OCI-LY1 (cell line): ENCODE results near the gene MEP1A.
"Not testable (repeated sequence)": the region's sequence is repeated elsewhere in the genome, so short reads cannot be mapped to it uniquely, and the experiment has no call there.

Experiments used
- H2AFZ ChIP-seq: fragments of 200-600 bp; sonication (generic), shearing (Covaris generic); 2 replicates; pipeline ENCODE4 v1.6.0; 2014; ENCODE audit warnings: antibody characterized with exemption, mild to moderate bottlenecking, low read length
- H3F3A ChIP-seq: fragments of 200-600 bp; sonication (generic), shearing (Covaris generic); 2 replicates; pipeline ENCODE4 v1.6.0; 2014; ENCODE audit warnings: mild to moderate bottlenecking, antibody characterized with exemption, low read length, moderate library complexity; ENCODE audit not compliant: insufficient read depth
- H3K27ac ChIP-seq: fragments of 200-600 bp; sonication (generic); 2 replicates; pipeline ENCODE4 v1.5.1; 2014; ENCODE audit warnings: low read length, mixed run types, mild to moderate bottlenecking, low read depth; ENCODE audit not compliant: poor library complexity, severe bottlenecking
- H3K27me3 ChIP-seq: fragments of 200-600 bp; sonication (generic); 2 replicates; pipeline ENCODE4 v1.6.0; 2014; ENCODE audit warnings: antibody characterized with exemption, mild to moderate bottlenecking, low read length, moderate library complexity; ENCODE audit not compliant: insufficient read depth
- H3K36me3 ChIP-seq: fragments of 200-600 bp; sonication (generic); 2 replicates; pipeline ENCODE4 v1.6.1; 2014; ENCODE audit warnings: mild to moderate bottlenecking, antibody characterized with exemption, low read length, moderate library complexity, mixed read lengths; ENCODE audit not compliant: insufficient read depth
- H3K4me1 ChIP-seq: fragments of 200-600 bp; sonication (generic); 2 replicates; pipeline ENCODE4 v1.5.1; 2014; ENCODE audit warnings: mild to moderate bottlenecking, low read length, moderate library complexity; ENCODE audit not compliant: insufficient read depth, severe bottlenecking
- H3K4me2 ChIP-seq: fragments of 200-600 bp; sonication (generic), shearing (Covaris generic); 2 replicates; pipeline ENCODE4 v1.6.1; 2014; ENCODE audit warnings: low read length
- H3K4me3 ChIP-seq: fragments of 200-600 bp; sonication (generic); 2 replicates; pipeline ENCODE4 v1.5.1; 2014; ENCODE audit warnings: low read length, low read depth, mild to moderate bottlenecking, mixed read lengths; ENCODE audit not compliant: poor library complexity, severe bottlenecking
- H3K79me2 ChIP-seq: fragments of 200-600 bp; shearing (Covaris generic); 2 replicates; pipeline ENCODE4 v1.6.1; 2016; ENCODE audit warnings: mixed run types, low read length, mixed read lengths; ENCODE audit not compliant: insufficient read depth
- H3K9ac ChIP-seq: fragments of 200-600 bp; sonication (generic), shearing (Covaris generic); 2 replicates; pipeline ENCODE4 v1.6.1; 2014; ENCODE audit warnings: mild to moderate bottlenecking, low read length, mixed read lengths
- H3K9me2 ChIP-seq: fragments of 200-600 bp; sonication (generic), shearing (Covaris generic); 2 replicates; pipeline ENCODE4 v1.6.1; 2014; ENCODE audit warnings: low read depth, mild to moderate bottlenecking, low read length, mixed read lengths
- H3K9me3 ChIP-seq: fragments of 200-600 bp; shearing (Covaris generic); 2 replicates; pipeline ENCODE4 v1.6.1; 2014; ENCODE audit warnings: low read length, mixed read lengths
- H4K20me1 ChIP-seq: fragments of 200-600 bp; sonication (generic), shearing (Covaris generic); 2 replicates; pipeline ENCODE4 v1.6.0; 2016; ENCODE audit warnings: mild to moderate bottlenecking, low read length; ENCODE audit not compliant: insufficient read depth
- EZH2 ChIP-seq: fragments of 200-600 bp; sonication (generic), shearing (Covaris generic); IDR thresholded peaks from 2 replicates; pipeline ENCODE4 v1.8.0; 2017; ENCODE audit warnings: borderline replicate concordance, mixed run types, mild to moderate bottlenecking, antibody characterized with exemption, low read length, moderate library complexity, mixed read lengths
- TF ChIP-seq, protein P1 (sequence below): fragments of 200-600 bp; sonication (generic), shearing (Covaris generic); IDR thresholded peaks from 2 replicates; pipeline ENCODE4 v1.5.1; 2017; ENCODE audit warnings: mild to moderate bottlenecking, antibody characterized with exemption, low read length, moderate library complexity, mixed read lengths

MEP1A gene

DNA sequence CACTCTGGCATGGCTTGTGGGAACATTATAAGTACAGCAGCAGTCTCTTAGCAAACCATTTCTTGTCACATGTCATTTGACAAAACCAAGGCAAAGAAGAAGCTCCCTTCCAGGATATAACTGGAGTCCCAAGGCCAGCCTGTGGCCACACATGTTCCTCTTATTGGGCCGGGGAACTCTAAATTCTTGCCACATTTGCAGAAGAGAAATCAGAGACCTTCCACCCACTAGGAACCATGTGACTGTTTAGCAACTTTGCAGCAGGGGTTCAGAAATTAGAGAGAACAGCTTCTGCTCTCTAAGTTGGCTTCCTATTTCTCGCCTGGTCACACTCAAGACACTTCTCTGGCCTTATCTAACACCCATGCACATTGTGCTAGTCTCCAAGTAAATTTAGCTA lies 20.4 kb upstream of the MEP1A start:
- TF ChIP-seq EZH2 = no peak
- TF ChIP-seq, protein P1, sequence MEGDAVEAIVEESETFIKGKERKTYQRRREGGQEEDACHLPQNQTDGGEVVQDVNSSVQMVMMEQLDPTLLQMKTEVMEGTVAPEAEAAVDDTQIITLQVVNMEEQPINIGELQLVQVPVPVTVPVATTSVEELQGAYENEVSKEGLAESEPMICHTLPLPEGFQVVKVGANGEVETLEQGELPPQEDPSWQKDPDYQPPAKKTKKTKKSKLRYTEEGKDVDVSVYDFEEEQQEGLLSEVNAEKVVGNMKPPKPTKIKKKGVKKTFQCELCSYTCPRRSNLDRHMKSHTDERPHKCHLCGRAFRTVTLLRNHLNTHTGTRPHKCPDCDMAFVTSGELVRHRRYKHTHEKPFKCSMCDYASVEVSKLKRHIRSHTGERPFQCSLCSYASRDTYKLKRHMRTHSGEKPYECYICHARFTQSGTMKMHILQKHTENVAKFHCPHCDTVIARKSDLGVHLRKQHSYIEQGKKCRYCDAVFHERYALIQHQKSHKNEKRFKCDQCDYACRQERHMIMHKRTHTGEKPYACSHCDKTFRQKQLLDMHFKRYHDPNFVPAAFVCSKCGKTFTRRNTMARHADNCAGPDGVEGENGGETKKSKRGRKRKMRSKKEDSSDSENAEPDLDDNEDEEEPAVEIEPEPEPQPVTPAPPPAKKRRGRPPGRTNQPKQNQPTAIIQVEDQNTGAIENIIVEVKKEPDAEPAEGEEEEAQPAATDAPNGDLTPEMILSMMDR = no peak
- H3K9me3 ChIP-seq = no peaks in the 10 kb centered on the region

DNA sequence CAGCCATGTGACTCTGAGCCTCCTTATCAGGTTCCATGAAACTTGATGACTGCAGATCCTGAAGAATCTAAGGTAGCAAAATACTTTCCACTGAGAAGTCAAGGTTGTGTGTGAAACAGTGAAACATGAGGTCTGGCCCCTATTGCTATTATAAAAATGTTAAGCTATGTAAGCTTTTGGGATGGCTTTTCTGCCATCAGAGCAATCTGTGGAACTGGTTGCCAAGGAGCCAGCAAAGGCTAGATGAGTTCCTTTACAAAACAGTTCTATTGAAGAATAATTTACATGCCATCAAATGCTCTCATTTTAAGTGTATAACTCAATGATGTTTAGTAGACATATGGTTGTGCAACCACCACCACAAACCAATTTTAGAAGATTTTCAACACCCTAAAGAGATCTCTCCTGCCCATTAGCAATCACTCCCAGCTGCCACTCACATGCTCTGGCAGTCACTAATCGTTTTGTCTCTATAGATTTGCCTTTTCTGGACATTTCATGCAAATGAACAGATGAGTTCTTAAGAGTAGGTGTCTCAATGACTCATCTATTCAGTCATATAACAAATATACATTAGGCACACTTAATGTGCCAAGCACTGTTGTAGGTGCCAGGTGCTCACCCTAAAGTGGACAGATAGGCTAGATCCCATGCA lies 19.9 kb upstream of the MEP1A start:
- H3K4me1 ChIP-seq = no peaks in the 10 kb centered on the region
- TF ChIP-seq, protein P1 = no peak
- no peaks in the 10 kb centered on the region for H4K20me1 ChIP-seq
- H3K4me3 ChIP-seq = no peak overlapping the region
- no peak overlapping the region for H3K4me2 ChIP-seq
- H2AFZ ChIP-seq = no peak overlapping the region
- H3K27ac ChIP-seq = no peak overlapping the region
- H3K36me3 ChIP-seq = no peaks in the 10 kb centered on the region
- no peak overlapping the region for H3K9ac ChIP-seq
- no peaks in the 10 kb centered on the region for H3K9me2 ChIP-seq
- H3K27me3 ChIP-seq = no peaks in the 10 kb centered on the region
- no peaks in the 10 kb centered on the region for H3F3A ChIP-seq
- H3K9me3 ChIP-seq = no peaks in the 10 kb centered on the region
- H3K79me2 ChIP-seq = no peaks in the 10 kb centered on the region

More for the DNA sequence above, 20.4 kb upstream of the MEP1A start:
- H3F3A ChIP-seq = no peaks in the 10 kb centered on the region
- no peak overlapping the region for H3K4me3 ChIP-seq
- H3K27ac ChIP-seq = no peak overlapping the region
- no peak overlapping the region for H2AFZ ChIP-seq
- no peaks in the 10 kb centered on the region for H4K20me1 ChIP-seq
- H3K79me2 ChIP-seq = no peaks in the 10 kb centered on the region
- no peaks in the 10 kb centered on the region for H3K9me2 ChIP-seq
- no peaks in the 10 kb centered on the region for H3K36me3 ChIP-seq
- H3K9ac ChIP-seq = no peak overlapping the region
- no peaks in the 10 kb centered on the region for H3K27me3 ChIP-seq
- H3K4me1 ChIP-seq = no peaks in the 10 kb centered on the region
- H3K4me2 ChIP-seq = no peak overlapping the region

DNA sequence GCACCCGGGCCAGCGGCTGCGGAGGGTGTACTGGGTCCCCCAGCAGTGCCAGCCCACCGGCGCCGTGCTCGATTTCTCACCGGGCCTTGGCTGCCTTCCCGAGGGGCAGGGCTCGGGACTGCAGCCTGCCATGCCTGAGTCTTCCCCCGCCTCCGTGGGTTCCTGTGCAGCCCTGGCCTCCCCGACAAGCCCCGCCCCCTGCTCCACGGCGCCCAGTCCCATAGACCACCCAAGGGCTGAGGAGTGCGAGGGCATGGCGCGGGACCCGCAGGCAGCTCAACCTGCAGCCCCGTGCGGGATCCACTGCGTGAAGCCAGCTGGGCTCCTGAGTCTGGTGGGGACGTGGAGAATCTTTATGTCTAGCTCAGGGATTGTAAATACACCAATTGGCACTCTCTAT lies 18.5 kb upstream of the MEP1A start:
- H3F3A ChIP-seq, H3K4me2 ChIP-seq, H3K4me1 ChIP-seq, H3K36me3 ChIP-seq, H2AFZ ChIP-seq, H3K9me3 ChIP-seq, H3K9ac ChIP-seq, H3K79me2 ChIP-seq, H4K20me1 ChIP-seq, H3K9me2 ChIP-seq, H3K27ac ChIP-seq, H3K27me3 ChIP-seq, H3K4me3 ChIP-seq: not testable (repeated sequence)

DNA sequence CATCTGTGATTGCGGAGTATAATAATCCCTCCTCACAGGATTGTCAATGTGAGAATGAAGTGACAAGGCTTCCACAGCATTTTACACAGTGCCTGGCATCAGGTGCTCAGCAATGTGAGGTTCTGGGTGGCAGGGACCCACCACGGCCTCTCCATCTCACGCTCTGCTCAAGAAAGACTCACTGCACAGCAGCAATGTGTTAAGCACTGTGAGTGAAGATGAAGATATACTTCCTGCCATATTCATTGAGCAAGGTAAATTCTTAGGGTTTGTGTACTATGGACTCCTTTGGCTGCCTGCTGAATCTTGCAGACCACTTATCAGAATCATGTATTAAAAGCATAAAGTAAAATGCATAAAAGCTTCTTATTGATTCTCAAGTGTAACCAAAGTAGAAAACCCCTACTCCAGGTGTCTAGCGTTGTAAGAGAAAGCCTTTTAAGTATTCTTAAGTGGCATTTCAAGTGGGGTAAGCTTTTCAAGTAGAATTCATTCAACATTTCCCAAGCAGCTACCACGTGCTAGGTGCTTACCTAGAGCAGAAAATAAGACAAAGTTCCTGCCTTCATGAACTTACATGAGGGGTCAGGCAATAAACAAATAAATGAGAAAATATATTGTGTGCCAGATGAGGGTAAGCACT lies 17.0 kb upstream of the MEP1A start:
- H3K4me3 ChIP-seq = no peak overlapping the region
- H3K27ac ChIP-seq = no peak overlapping the region
- H3K9me3 ChIP-seq = no peaks in the 10 kb centered on the region
- no peak overlapping the region for H2AFZ ChIP-seq
- H3K36me3 ChIP-seq = no peaks in the 10 kb centered on the region
- H3K4me2 ChIP-seq = no peak overlapping the region
- TF ChIP-seq, protein P1 = no peak
- TF ChIP-seq EZH2 = no peak
- no peaks in the 10 kb centered on the region for H3K27me3 ChIP-seq
- no peaks in the 10 kb centered on the region for H3K4me1 ChIP-seq
- no peak overlapping the region for H3K9ac ChIP-seq
- no peaks in the 10 kb centered on the region for H3F3A ChIP-seq
- H3K9me2 ChIP-seq = no peaks in the 10 kb centered on the region
- H3K79me2 ChIP-seq = no peaks in the 10 kb centered on the region
- H4K20me1 ChIP-seq = no peaks in the 10 kb centered on the region
